ENCODE results near the gene APMAP.

GRCh38 chr20:24980291-24981053, 12.1 kb downstream of the APMAP start:
- TF ChIP-seq CTCF (IDR thresholded peaks at IDR 0.05) (no peak), POLR2A (IDR thresholded peaks at IDR 0.05) (no peak)

Measured in tibial nerve (tissue), 3 donors.